ENCODE data around the gene PROM1.

DNA sequence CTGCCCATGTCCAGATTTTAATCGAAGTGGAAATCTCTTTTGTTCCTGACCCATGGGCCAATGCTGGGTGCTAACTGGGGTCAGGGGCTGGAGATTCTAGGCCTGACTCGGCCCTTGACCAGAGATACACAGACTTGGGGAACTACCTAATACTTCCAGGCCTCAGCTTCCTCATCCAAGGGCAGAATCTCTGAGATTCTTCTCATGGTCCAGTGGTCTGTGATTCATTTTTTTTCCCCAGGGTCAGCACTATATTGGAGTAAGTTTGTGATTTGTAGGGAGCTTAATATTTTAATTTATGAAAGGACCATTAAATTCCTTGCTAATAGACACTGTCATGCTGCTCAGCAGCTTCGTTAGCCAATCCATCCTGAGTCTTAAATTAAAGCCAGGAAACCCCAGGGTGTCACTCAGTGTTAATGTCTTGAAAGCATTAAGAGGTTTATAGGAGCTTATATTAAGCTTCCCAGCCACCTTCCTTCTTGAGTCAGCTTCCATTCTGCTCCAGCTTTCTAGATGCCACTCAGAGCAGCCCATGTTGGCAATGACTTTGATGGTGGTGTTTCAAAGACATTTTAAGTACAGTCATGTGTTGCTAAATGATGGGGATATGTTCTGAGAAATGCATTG is 27.0 kb upstream of the PROM1 start:
- TF ChIP-seq EP300 (IDR thresholded peaks at IDR 0.05) (no peak), POLR2A (IDR thresholded peaks at IDR 0.05) (no peak), POLR2AphosphoS5 (IDR thresholded peaks at IDR 0.05) (no peak)
- TF ChIP-seq, protein P1, sequence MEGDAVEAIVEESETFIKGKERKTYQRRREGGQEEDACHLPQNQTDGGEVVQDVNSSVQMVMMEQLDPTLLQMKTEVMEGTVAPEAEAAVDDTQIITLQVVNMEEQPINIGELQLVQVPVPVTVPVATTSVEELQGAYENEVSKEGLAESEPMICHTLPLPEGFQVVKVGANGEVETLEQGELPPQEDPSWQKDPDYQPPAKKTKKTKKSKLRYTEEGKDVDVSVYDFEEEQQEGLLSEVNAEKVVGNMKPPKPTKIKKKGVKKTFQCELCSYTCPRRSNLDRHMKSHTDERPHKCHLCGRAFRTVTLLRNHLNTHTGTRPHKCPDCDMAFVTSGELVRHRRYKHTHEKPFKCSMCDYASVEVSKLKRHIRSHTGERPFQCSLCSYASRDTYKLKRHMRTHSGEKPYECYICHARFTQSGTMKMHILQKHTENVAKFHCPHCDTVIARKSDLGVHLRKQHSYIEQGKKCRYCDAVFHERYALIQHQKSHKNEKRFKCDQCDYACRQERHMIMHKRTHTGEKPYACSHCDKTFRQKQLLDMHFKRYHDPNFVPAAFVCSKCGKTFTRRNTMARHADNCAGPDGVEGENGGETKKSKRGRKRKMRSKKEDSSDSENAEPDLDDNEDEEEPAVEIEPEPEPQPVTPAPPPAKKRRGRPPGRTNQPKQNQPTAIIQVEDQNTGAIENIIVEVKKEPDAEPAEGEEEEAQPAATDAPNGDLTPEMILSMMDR (IDR thresholded peaks at IDR 0.05): no peak
